CD4-positive, alpha-beta T cell treated with Interferon alpha-2 for 1 hour (primary cell): Measurements from ENCODE around the gene SPATA32.

Experiments used
- DNase-seq, 2 donors: peaks; one replicate each; pipeline ENCODE4 v3.0.0-alpha.2; 2020 to 2022

The SPATA32 gene

GRCh38 chr17:45227926-45228762 lies 33.8 kb downstream of the SPATA32 start:
- peak in 1 of 2 donors; percentile 30 for DNase-seq

GRCh38 chr17:45227101-45227925 lies 34.6 kb downstream of the SPATA32 start:
- DNase-seq = peak; percentile 42 to 49

- DNase-seq = peak in 1 of 2 donors; percentile 40
Measured at GRCh38 chr17:45226576-45226975, 35.3 kb downstream of the SPATA32 start.

- DNase-seq = peak; percentile 96
Measured at GRCh38 chr17:45225964-45226530, 35.8 kb downstream of the SPATA32 start.

DNA sequence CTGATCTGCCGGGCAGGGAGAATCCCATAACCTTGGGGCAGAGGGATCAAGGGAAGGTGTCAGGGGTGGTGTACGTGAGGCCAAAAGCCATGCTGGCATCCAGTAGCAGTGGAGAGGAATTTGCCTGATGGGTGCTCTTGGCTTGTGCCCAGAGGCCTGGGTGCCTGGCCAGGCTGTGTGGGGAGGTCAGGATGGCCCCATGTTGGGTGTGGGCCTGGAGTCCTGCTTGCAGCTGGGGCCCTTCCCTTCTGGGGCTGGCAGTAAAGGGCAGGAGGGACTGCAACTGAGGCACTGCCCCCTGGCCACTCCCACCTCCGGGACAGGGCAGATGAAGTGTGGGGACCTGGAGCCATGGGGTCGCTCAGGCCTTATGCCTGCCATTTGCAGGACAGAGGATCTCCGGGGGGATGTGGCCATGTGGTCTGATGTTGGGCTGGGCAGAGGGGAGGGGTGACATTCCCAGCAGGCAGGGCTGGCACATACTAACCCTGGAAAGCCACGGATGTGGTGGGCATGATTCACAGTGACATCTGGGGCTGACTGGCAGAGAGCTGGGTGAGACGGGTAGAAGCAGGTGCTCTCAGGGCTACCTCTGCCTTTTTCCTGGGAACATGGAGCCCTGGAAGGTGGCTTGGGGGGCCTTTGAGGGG lies 36.7 kb downstream of the SPATA32 start:
- DNase-seq = peak; percentile 27 to 54

- DNase-seq = peak in 1 of 2 donors; percentile 33
Measured at GRCh38 chr17:45224671-45225050, 37.2 kb downstream of the SPATA32 start.

- DNase-seq = peak; percentile 44 to 71
Measured at GRCh38 chr17:45223539-45224528, 38.1 kb downstream of the SPATA32 start.

- no peak for DNase-seq
Measured at GRCh38 chr17:45222996-45223538, 38.8 kb downstream of the SPATA32 start.

GRCh38 chr17:45222289-45222995 lies 39.5 kb downstream of the SPATA32 start:
- peak; percentile 49 to 64 for DNase-seq

GRCh38 chr17:45222014-45222288 lies 39.9 kb downstream of the SPATA32 start:
- no peak for DNase-seq

GRCh38 chr17:45221081-45222013 lies 40.5 kb downstream of the SPATA32 start, which contains the start of gene FMNL1:
TSS of gene FMNL1 (plus strand) at chr17:45221885. CDS start at chr17:45222125, 240 bp downstream.
- peak; percentile 67 to 71 for DNase-seq

DNA sequence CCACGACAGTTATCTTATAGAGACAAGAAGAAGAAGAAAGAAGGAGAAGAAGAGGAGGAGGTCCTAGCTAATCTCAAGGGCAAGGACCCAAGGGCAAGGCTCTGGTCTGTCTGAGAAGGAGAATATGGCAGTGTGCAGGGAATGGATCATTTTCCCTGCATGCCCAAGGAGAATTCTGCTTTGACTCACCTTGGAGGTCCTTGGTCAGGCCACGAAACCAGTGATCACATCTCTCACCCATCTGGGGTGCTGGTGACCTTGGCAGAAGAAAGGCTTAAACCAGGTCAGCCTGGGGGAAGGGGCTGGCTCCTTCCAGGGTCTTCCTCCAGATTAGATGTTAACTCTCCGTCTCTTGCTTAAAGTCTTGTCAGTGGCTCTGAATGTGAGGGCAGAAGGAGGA lies 41.8 kb downstream of the SPATA32 start:
- DNase-seq = no peak

DNA sequence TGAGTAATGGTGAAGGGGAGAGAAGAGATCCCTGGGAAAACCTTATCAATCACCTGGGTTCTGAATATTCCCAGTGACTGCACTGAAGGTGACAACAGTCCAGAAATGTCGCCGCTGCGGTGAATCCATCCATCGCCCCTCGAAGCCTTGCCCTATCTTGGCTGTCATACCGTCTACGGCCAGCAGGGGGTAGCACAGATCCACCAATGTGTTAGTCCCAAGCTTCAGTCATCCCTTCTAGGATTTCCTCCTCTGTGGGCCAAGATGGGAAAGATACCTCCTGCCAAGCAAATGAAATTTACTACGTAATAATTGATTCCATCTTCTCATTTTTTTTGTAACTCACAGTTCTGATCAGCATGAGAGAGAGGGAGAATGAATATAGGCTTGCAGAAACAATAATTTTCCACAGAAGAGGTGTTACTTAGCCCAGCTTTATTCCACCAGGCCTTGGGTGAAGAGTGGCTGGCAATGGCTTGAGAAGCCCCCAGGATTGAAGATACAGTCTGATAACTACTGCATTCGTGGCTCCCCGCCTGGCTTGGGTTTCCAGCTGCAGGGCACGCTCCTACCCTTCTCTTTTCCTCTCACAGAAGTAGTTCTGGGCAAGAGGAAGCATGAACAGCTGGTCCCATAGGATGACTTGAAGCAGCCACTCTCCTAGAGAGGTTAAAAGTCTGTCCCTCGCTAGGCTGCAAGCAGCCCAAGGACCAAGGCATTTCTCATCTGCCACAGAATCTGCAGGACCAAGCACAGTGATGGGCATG lies 42.8 kb downstream of the SPATA32 start:
- peak; percentile 79 to 88 for DNase-seq
